ENCODE data around the gene C20orf204.

C20orf204 gene

DNA sequence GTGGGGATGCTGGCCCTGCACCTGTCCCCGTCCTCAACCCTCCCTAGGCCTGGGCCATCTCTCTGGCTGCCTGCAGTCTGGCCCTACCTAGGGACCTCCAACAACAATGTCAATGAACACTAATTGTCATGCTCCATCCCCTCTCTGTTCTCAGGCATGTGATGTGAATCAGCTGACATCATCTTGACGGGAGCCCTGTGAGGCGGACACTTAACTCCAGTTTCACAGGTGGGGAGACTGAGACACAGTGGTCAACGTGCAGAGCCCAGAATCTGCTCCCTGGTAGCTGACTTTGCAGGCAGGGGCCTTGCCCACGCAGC, 26.3 kb downstream of the C20orf204 start:
- DNase-seq (ENCODE audit: low read depth, low spot score), result no peak
- TF ChIP-seq, protein P1, sequence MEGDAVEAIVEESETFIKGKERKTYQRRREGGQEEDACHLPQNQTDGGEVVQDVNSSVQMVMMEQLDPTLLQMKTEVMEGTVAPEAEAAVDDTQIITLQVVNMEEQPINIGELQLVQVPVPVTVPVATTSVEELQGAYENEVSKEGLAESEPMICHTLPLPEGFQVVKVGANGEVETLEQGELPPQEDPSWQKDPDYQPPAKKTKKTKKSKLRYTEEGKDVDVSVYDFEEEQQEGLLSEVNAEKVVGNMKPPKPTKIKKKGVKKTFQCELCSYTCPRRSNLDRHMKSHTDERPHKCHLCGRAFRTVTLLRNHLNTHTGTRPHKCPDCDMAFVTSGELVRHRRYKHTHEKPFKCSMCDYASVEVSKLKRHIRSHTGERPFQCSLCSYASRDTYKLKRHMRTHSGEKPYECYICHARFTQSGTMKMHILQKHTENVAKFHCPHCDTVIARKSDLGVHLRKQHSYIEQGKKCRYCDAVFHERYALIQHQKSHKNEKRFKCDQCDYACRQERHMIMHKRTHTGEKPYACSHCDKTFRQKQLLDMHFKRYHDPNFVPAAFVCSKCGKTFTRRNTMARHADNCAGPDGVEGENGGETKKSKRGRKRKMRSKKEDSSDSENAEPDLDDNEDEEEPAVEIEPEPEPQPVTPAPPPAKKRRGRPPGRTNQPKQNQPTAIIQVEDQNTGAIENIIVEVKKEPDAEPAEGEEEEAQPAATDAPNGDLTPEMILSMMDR (IDR thresholded peaks at IDR 0.05; ENCODE audit: low read depth, low read length), result no peak
- in situ Hi-C loops (cut with HindIII; ENCODE audit: low sequenced_read_pairs), result no loop called here
- peak overlapping the region; percentile 80 for H3K4me3 ChIP-seq (ENCODE audit: low read depth, low read length)

- TF ChIP-seq, protein P1 (IDR thresholded peaks at IDR 0.05; ENCODE audit: low read depth, low read length), result no peak
- in situ Hi-C loops (cut with HindIII; ENCODE audit: low sequenced_read_pairs), result no loop called here
Observed at GRCh38 chr20:64062596-64063388, 26.8 kb downstream of the C20orf204 start, which contains the start of gene TCEA2. TCEA2 (plus strand) TSS chr20:64063198; CDS start chr20:64063313, 115 bp downstream.

DNA sequence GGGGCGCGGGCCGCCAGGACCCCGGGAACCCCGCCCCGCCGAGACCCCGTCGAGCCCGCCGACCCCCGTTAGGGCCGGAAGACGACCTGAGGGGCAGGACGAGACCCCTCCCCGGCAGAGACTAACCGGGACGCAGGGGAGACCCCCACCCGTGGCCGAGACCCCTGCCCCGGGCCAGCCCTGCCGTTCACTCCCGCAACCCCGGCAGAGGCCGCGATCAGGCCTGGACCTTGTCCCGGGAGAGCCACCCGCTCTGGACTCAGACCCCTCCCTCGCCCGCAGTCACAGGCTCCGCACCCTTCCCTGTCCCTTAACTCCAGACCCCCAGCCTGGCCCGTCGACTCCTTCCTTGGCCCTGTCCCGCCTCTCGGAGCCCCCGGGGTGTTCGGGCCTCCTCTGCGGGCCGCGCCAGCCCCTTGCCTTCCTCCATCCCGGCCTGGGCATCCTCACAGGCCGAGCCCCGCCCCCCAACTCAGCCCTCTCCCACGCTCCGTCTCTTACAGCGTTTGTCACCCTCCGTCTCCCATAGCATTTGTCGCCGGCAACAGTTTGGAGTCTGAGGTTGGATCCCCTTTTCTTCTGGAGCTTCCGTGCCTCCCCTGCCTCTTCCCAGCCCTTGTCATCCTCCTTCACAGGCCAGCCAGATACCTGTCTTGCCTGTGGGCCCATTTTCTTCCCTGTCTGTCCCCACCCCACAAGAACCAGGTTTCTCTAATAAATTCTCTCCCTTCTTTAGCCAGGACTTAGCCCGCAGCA, 27.6 kb downstream of the C20orf204 start:
- no peak for DNase-seq (ENCODE audit: low read depth, low spot score)
- TF ChIP-seq, protein P1 (IDR thresholded peaks at IDR 0.05; ENCODE audit: low read depth, low read length), result no peak
- in situ Hi-C loops (cut with HindIII; ENCODE audit: low sequenced_read_pairs), result no loop called here
- H3K4me3 ChIP-seq (ENCODE audit: low read depth, low read length), result peak overlapping the region; percentile 80

More at GRCh38 chr20:64062596-64063388, 26.8 kb downstream of the C20orf204 start, which contains the start of gene TCEA2:
- peak within 1 kb of the TSS; percentile 80 for H3K4me3 ChIP-seq (ENCODE audit: low read depth, low read length)
- DNase-seq (ENCODE audit: low read depth, low spot score), result peak; percentile 95

GRCh38 chr20:64064145-64064698, 28.2 kb downstream of the C20orf204 start:
- in situ Hi-C loops (cut with HindIII; ENCODE audit: low sequenced_read_pairs), result no loop called here
- TF ChIP-seq, protein P1 (IDR thresholded peaks at IDR 0.05; ENCODE audit: low read depth, low read length), result no peak
- DNase-seq (ENCODE audit: low read depth, low spot score), result peak; percentile 45
- H3K4me3 ChIP-seq (ENCODE audit: low read depth, low read length), result peak overlapping the region; percentile 80

GRCh38 chr20:64065062-64065973, 29.3 kb downstream of the C20orf204 start:
- no peak for DNase-seq (ENCODE audit: low read depth, low spot score)
- H3K4me3 ChIP-seq (ENCODE audit: low read depth, low read length), result no peak overlapping the region
- TF ChIP-seq, protein P1 (IDR thresholded peaks at IDR 0.05; ENCODE audit: low read depth, low read length), result no peak
- in situ Hi-C loops (cut with HindIII; ENCODE audit: low sequenced_read_pairs), result no loop called here

GRCh38 chr20:64065974-64066343, 30.0 kb downstream of the C20orf204 start:
- TF ChIP-seq, protein P1 (IDR thresholded peaks at IDR 0.05; ENCODE audit: low read depth, low read length), result no peak
- in situ Hi-C loops (cut with HindIII; ENCODE audit: low sequenced_read_pairs), result no loop called here
- DNase-seq (ENCODE audit: low read depth, low spot score), result peak; percentile 81
- no peak overlapping the region for H3K4me3 ChIP-seq (ENCODE audit: low read depth, low read length)
